ENCODE data around the gene NCAPD2.

NCAPD2 gene, protein sequence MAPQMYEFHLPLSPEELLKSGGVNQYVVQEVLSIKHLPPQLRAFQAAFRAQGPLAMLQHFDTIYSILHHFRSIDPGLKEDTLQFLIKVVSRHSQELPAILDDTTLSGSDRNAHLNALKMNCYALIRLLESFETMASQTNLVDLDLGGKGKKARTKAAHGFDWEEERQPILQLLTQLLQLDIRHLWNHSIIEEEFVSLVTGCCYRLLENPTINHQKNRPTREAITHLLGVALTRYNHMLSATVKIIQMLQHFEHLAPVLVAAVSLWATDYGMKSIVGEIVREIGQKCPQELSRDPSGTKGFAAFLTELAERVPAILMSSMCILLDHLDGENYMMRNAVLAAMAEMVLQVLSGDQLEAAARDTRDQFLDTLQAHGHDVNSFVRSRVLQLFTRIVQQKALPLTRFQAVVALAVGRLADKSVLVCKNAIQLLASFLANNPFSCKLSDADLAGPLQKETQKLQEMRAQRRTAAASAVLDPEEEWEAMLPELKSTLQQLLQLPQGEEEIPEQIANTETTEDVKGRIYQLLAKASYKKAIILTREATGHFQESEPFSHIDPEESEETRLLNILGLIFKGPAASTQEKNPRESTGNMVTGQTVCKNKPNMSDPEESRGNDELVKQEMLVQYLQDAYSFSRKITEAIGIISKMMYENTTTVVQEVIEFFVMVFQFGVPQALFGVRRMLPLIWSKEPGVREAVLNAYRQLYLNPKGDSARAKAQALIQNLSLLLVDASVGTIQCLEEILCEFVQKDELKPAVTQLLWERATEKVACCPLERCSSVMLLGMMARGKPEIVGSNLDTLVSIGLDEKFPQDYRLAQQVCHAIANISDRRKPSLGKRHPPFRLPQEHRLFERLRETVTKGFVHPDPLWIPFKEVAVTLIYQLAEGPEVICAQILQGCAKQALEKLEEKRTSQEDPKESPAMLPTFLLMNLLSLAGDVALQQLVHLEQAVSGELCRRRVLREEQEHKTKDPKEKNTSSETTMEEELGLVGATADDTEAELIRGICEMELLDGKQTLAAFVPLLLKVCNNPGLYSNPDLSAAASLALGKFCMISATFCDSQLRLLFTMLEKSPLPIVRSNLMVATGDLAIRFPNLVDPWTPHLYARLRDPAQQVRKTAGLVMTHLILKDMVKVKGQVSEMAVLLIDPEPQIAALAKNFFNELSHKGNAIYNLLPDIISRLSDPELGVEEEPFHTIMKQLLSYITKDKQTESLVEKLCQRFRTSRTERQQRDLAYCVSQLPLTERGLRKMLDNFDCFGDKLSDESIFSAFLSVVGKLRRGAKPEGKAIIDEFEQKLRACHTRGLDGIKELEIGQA (N-terminal part only)

DNA sequence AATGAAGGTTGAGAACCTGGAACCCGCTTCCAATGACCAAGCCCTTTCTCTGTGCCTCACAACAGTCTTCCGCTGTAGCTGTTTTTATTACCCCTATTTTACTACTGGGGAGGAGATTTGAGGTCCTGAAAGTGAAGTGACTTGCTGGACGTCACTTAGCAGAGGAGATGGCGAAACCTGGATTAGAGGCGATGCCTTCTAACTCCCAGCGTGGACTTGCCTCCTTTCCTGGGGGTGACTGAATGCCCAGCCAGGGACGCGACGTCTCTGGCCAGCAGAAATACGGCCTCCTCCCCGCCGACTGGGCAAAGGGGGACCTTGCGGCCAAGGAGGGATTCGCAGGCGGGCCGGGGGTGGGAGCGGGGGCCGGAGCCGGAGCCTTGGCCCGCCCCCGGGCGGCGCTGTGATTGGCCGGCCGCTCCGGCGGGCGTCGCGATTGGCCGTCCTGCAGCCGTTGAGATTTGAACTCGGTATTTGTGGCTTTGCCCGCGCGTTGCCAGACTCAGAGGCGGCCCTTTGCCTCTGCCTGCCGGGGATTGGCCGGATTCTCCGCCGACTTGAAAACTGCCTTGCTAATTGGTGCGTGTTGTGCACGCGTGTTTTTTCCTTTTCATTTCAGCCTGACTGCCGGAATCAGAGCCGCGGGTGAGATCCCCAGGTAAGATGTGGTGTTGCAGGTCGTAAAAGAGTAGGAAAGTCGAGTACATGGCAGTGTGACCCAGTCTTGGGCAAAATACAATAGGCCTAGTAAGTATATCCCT is at the start of gene NCAPD2:
TSS of gene NCAPD2 (plus strand) at position 606 of the 761 bp plus-strand sequence. CDS start 997 bp downstream, outside the sequence.
- peaks cover 20% of the 10 kb centered on the region for H3K36me3 ChIP-seq (ENCODE audit: insufficient read depth, low read length)
- no peaks in the 10 kb centered on the region for H3K4me1 ChIP-seq (ENCODE audit: insufficient read depth, low read length)
- H3K9ac ChIP-seq (ENCODE audit: low read depth, low read length) = peak within 1 kb of the TSS; percentile 83
- no peaks in the 10 kb centered on the region for H3K9me3 ChIP-seq (ENCODE audit: control insufficient read depth, insufficient read depth, low read length)

DNA sequence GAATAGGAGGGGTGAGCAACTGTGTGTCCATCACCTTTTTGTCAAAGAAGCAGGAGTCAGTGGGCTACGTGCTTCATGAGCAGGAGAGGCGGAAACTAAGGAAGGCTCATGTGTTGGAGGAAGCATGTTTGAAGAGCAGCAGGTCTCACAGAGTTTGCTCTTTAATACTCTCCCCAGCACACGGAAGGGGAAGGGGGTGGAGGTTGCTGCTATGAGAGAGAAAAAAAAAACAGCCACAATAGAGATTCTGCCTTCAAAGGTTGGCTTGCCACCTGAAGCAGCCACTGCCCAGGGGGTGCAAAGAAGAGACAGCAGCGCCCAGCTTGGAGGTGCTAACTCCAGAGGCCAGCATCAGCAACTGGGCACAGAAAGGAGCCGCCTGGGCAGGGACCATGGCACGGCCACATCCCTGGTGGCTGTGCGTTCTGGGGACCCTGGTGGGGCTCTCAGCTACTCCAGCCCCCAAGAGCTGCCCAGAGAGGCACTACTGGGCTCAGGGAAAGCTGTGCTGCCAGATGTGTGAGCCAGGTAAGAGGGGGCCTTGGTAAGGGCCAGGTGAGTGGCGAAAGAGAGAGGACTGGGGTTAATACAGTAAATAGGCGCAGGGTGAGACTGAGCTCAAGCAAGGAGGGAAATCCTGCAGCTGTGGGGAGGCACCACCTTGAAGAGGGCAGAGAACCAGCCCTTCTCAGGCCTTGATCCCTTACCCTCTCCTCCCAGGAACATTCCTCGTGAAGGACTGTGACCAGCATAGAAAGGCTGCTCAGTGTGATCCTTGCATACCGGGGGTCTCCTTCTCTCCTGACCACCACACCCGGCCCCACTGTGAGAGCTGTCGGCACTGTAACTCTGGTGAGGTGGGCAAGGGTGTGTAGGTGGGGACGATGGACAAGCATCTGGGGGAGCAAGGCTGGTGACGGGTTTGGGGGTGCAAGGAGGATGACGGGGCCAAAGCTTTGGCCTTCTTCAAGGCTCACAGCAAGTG is 48.9 kb upstream of the NCAPD2 start, which contains the start of gene CD27:
TSS of gene CD27 (plus strand) at position 252 of the 985 bp plus-strand sequence. CDS start at position 393, 141 bp downstream.
- no peaks in the 10 kb centered on the region for H3K36me3 ChIP-seq (ENCODE audit: insufficient read depth, low read length)
- H3K9ac ChIP-seq (ENCODE audit: low read depth, low read length) = no peak within 1 kb of the TSS
- no peaks in the 10 kb centered on the region for H3K9me3 ChIP-seq (ENCODE audit: control insufficient read depth, insufficient read depth, low read length)
- H3K4me1 ChIP-seq (ENCODE audit: insufficient read depth, low read length) = 0 out of 2 replicates have a peak, but pooled peaks cover 7% of the 10 kb centered on the region

DNA sequence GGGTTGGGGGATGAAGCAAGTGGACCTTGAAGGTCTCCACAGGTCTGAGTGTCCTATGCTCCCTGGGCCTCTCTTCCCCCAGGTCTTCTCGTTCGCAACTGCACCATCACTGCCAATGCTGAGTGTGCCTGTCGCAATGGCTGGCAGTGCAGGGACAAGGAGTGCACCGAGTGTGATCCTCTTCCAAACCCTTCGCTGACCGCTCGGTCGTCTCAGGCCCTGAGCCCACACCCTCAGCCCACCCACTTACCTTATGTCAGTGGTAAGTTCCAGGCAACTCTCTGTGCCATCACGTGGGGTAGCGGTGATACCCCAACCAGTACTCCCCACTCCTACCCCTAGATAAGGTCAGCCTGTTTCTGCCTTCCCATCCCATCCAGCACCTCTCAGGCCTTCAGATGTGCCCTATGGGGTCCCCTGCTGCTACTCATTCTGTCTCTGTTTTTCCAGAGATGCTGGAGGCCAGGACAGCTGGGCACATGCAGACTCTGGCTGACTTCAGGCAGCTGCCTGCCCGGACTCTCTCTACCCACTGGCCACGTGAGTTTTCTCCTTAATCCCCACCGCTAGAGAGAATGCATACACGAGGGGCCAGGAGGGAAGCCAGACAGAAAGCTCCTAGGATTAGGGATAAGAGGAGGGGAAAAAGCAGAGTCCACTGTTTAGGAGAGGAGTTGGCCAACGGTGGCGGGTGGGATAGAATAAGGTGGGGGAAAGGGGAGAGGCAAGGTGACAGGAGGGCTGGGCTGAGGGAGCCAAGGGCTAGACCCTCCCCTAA is 43.6 kb upstream of the NCAPD2 start:
- Histone ChIP-seq H3K36me3 (ENCODE audit: insufficient read depth, low read length) (no peaks in the 10 kb centered on the region), H3K9ac (ENCODE audit: low read depth, low read length) (peak overlapping the region; percentile 62; the same call in 1 of the 2 replicates), H3K9me3 (ENCODE audit: control insufficient read depth, insufficient read depth, low read length) (no peaks in the 10 kb centered on the region), H3K4me1 (ENCODE audit: insufficient read depth, low read length) (peaks cover 22% of the 10 kb centered on the region)

DNA sequence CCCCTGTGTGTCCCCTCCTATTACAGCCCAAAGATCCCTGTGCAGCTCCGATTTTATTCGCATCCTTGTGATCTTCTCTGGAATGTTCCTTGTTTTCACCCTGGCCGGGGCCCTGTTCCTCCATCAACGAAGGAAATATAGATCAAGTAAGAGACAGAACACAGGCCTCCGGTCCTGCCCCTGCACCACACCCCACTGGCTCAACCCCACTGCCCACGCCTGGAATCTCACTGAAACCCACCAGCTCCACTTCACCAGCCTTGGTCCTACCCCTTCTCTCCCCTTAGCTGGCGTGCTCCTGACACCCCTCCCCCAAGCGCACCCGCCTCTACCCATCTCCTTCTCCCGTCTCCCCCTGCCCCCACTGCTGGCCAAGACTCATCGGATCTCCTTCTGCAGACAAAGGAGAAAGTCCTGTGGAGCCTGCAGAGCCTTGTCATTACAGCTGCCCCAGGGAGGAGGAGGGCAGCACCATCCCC is 43.0 kb upstream of the NCAPD2 start:
- no peaks in the 10 kb centered on the region for H3K9me3 ChIP-seq (ENCODE audit: control insufficient read depth, insufficient read depth, low read length)
- H3K36me3 ChIP-seq (ENCODE audit: insufficient read depth, low read length) = no peaks in the 10 kb centered on the region
- peaks cover 22% of the 10 kb centered on the region for H3K4me1 ChIP-seq (ENCODE audit: insufficient read depth, low read length)
- H3K9ac ChIP-seq (ENCODE audit: low read depth, low read length) = peak overlapping the region; percentile 62

DNA sequence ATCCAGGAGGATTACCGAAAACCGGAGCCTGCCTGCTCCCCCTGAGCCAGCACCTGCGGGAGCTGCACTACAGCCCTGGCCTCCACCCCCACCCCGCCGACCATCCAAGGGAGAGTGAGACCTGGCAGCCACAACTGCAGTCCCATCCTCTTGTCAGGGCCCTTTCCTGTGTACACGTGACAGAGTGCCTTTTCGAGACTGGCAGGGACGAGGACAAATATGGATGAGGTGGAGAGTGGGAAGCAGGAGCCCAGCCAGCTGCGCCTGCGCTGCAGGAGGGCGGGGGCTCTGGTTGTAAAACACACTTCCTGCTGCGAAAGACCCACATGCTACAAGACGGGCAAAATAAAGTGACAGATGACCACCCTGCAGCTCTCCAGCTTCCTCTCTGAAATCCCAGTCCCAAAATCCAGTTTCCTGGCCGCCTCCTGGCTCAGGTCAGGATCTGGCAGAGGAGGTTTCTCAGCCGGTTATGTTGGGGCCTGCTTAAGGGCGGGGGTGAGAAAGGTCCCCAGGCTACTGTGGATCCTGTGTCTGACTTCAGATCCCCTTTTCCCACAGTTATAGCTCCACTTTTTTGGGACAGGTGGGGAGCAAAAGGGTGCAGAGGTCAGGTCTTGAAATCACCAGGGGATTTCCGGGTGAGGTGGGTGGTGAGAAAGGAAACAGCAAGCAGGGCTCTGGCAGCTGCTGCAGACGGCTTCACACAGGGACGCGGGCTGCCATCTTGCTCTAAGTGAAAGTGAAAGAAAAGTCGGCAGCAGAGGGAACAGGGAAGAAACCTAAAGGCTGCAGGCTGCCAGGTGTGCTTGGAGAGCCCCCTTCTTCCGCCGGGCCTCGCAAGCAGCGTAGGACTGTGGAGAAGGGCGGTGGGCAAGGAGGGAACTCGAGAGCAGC is 42.3 kb upstream of the NCAPD2 start, which contains the start of gene TAPBPL:
TSS of gene TAPBPL (plus strand) at position 695 of the 897 bp plus-strand sequence. CDS start 207 bp downstream, outside the sequence.
- H3K9ac ChIP-seq (ENCODE audit: low read depth, low read length) = peak within 1 kb of the TSS; percentile 62
- H3K9me3 ChIP-seq (ENCODE audit: control insufficient read depth, insufficient read depth, low read length) = no peaks in the 10 kb centered on the region
- H3K36me3 ChIP-seq (ENCODE audit: insufficient read depth, low read length) = no peaks in the 10 kb centered on the region
- peaks cover 22% of the 10 kb centered on the region for H3K4me1 ChIP-seq (ENCODE audit: insufficient read depth, low read length)

DNA sequence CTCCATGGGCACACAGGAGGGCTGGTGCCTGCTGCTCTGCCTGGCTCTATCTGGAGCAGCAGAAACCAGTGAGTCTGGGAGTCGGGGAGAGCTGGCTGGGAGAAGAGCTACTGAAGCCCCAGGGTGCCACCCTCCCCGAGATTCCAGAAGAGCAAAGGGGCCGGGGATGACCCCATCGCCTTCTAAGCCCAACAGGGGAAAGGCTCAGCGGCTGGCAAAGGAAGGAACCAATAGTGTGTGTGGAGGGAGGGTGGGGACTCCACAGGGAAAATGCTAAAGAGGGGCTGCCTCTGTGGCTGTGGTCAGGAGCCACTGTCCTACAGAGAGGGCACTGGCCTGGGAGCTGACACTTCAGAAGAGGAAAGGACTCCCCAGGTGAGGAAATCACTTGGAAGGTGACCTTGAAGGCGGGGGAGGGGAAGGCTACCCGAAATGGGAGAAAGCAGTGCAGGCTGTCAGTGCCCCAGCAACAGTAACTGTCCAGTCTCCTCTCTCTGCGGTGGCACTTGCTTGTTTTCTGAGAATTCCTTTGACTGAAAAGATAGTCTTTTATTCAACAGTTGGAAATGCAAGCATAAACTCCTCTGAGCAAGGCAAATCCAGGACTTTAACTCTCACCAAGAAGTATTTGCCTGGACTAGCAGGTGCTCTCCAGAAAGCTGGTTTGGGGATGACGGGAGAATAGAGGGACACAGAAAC is 41.5 kb upstream of the NCAPD2 start:
- Histone ChIP-seq H3K9me3 (ENCODE audit: control insufficient read depth, insufficient read depth, low read length) (no peaks in the 10 kb centered on the region), H3K9ac (ENCODE audit: low read depth, low read length) (peak overlapping the region; percentile 62), H3K36me3 (ENCODE audit: insufficient read depth, low read length) (no peaks in the 10 kb centered on the region), H3K4me1 (ENCODE audit: insufficient read depth, low read length) (peaks cover 22% of the 10 kb centered on the region)

DNA sequence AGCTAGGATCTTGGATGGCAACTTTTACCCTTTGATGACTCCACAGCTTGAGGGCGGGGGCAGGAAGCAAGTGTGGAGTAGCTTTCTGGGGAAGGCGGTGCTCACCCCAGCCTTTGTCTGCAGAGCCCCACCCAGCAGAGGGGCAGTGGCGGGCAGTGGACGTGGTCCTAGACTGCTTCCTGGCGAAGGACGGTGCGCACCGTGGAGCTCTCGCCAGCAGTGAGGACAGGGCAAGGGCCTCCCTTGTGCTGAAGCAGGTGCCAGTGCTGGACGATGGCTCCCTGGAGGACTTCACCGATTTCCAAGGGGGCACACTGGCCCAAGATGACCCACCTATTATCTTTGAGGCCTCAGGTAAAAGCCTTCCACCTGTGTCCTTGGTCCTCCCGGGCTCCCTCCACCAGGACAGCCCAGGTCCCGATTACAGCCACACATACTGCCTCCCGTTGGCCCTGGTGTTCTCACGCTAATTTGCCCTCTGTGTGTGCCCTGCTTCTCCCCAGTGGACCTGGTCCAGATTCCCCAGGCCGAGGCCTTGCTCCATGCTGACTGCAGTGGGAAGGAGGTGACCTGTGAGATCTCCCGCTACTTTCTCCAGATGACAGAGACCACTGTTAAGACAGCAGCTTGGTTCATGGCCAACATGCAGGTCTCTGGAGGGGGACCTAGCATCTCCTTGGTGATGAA is 40.8 kb upstream of the NCAPD2 start:
- no peaks in the 10 kb centered on the region for H3K36me3 ChIP-seq (ENCODE audit: insufficient read depth, low read length)
- H3K9me3 ChIP-seq (ENCODE audit: control insufficient read depth, insufficient read depth, low read length) = no peaks in the 10 kb centered on the region
- 0 out of 2 replicates have a peak overlapping the region, but pooled peaks have one; percentile 62 for H3K9ac ChIP-seq (ENCODE audit: low read depth, low read length)
- peaks cover 22% of the 10 kb centered on the region for H3K4me1 ChIP-seq (ENCODE audit: insufficient read depth, low read length)

DNA sequence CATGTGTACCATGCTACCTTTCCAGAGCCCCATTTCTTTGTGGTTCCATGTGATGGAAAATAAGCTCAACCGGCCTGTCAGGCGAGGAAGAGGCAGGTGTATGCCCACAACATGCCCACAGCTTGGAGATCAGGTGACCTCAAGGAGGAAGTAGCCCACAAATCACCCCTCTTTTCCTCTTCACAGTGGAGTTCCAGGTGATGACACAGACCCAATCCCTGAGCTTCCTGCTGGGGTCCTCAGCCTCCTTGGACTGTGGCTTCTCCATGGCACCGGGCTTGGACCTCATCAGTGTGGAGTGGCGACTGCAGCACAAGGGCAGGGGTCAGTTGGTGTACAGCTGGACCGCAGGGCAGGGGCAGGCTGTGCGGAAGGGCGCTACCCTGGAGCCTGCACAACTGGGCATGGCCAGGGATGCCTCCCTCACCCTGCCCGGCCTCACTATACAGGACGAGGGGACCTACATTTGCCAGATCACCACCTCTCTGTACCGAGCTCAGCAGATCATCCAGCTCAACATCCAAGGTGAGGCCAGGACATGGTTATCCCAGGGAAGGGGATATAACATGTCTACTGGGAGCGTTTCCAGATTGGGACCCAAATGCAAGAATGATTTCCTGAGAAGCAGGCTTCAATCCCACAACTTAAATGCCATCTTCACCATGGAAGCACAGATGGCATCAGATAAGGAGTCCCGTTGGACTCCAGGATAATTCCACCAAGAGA is 36.5 kb upstream of the NCAPD2 start:
- Histone ChIP-seq H3K4me1 (ENCODE audit: insufficient read depth, low read length) (peaks cover 9% of the 10 kb centered on the region), H3K9me3 (ENCODE audit: control insufficient read depth, insufficient read depth, low read length) (no peaks in the 10 kb centered on the region), H3K9ac (ENCODE audit: low read depth, low read length) (no peak overlapping the region), H3K36me3 (ENCODE audit: insufficient read depth, low read length) (peaks cover 4% of the 10 kb centered on the region; the same call in 1 of the 2 replicates)

DNA sequence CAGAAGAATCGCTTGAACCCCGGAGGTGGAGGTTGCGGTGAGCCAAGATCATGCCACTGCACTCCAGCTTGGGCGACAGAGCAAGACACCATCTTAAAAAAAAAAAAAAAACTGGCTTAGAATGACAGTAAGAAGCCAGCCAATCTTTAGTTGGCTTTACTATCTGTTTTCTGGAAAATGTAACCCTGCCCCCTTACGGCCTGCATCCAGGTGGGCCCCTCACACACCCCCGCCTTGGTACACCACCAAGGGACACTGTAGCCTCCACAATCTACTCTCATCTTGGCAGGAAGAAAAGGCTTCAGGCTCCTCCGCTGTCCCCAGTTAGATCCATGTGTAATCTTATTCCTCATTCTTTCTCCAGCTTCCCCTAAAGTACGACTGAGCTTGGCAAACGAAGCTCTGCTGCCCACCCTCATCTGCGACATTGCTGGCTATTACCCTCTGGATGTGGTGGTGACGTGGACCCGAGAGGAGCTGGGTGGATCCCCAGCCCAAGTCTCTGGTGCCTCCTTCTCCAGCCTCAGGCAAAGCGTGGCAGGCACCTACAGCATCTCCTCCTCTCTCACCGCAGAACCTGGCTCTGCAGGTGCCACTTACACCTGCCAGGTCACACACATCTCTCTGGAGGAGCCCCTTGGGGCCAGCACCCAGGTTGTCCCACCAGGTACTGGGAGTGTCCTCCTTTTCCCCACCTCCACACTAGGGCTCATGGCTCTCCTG is 35.5 kb upstream of the NCAPD2 start:
- H3K9ac ChIP-seq (ENCODE audit: low read depth, low read length) = no peak overlapping the region
- H3K36me3 ChIP-seq (ENCODE audit: insufficient read depth, low read length) = peaks cover 4% of the 10 kb centered on the region; the same call in 1 of the 2 replicates
- no peaks in the 10 kb centered on the region for H3K4me1 ChIP-seq (ENCODE audit: insufficient read depth, low read length)
- no peaks in the 10 kb centered on the region for H3K9me3 ChIP-seq (ENCODE audit: control insufficient read depth, insufficient read depth, low read length)

Measured in ES-I3 (cell line).